Measurements from ENCODE around the gene RNF167. TPM values are rescaled to one million over a fixed set of nuclear protein-coding genes. Genes with fewer than 3 reads are reported as not detected.

The RNF167 gene
- total and polyA plus RNA-seq, 2 experiments from 2014 or later = 59.2 to 66.5 TPM

- peak overlapping the region; percentile 86 for H3K4me2 ChIP-seq
- H3K27me3 ChIP-seq = no peaks in the 10 kb centered on the region
- H3K9me2 ChIP-seq (replicated peaks; ENCODE audit: insufficient read depth) = no peaks in the 10 kb centered on the region
- no peak overlapping the region for H2AFZ ChIP-seq
- no peak overlapping the region for H3K4me3 ChIP-seq
- peaks cover 66% of the 10 kb centered on the region for H3K79me2 ChIP-seq
- DNase-seq (ENCODE audit: low spot score) = no peak
- peaks cover 21% of the 10 kb centered on the region for H4K20me1 ChIP-seq (ENCODE audit: insufficient read depth, poor library complexity, severe bottlenecking)
- no peaks in the 10 kb centered on the region for H3K36me3 ChIP-seq (replicated peaks; ENCODE audit: insufficient read depth, low read depth)
- no peak for TF ChIP-seq EZH2phosphoT487 (IDR thresholded peaks at IDR 0.05; ENCODE audit: low read depth, severe bottlenecking, unreplicated experiment)
- H3K4me1 ChIP-seq (ENCODE audit: insufficient read depth) = peaks cover 27% of the 10 kb centered on the region
- H3K9me3 ChIP-seq (ENCODE audit: low read depth) = no peaks in the 10 kb centered on the region
- H3K27ac ChIP-seq = peak overlapping the region; percentile 91
- 81% methylated on average over 8 of the region's 8 CpGs for WGBS (ENCODE audit: low lambda C conversion rate, missing lambda C conversion rate)
These were observed 4.6 kb downstream of the RNF167 start for GRCh38 chr17:4944554-4945175.

GRCh38 chr17:4945176-4945943 is 5.3 kb downstream of the RNF167 start:
- peak; percentile 82 for DNase-seq (ENCODE audit: low spot score)
- Histone ChIP-seq H3K4me1 (ENCODE audit: insufficient read depth) (peaks cover 31% of the 10 kb centered on the region), H3K36me3 (replicated peaks; ENCODE audit: insufficient read depth, low read depth) (no peaks in the 10 kb centered on the region), H3K9me2 (replicated peaks; ENCODE audit: insufficient read depth) (no peaks in the 10 kb centered on the region), H3K4me2 (peak overlapping the region; percentile 86), H3K27me3 (no peaks in the 10 kb centered on the region), H4K20me1 (ENCODE audit: insufficient read depth, poor library complexity, severe bottlenecking) (peaks cover 21% of the 10 kb centered on the region), H3K79me2 (peaks cover 66% of the 10 kb centered on the region), H2AFZ (no peak overlapping the region), H3K27ac (peak overlapping the region; percentile 100), H3K4me3 (no peak overlapping the region), H3K9me3 (ENCODE audit: low read depth) (no peaks in the 10 kb centered on the region)
- WGBS (ENCODE audit: low lambda C conversion rate, missing lambda C conversion rate) = 70% methylated on average over 7 of the region's 7 CpGs
- TF ChIP-seq CTCF (IDR thresholded peaks at IDR 0.05; ENCODE audit: poor library complexity) (no peak), EZH2 (IDR thresholded peaks at IDR 0.05; ENCODE audit: borderline replicate concordance) (no peak), EZH2phosphoT487 (IDR thresholded peaks at IDR 0.05; ENCODE audit: low read depth, severe bottlenecking, unreplicated experiment) (no peak)

- TF ChIP-seq EZH2 (IDR thresholded peaks at IDR 0.05; ENCODE audit: borderline replicate concordance) (no peak), CTCF (IDR thresholded peaks at IDR 0.05; ENCODE audit: poor library complexity) (no peak), EZH2phosphoT487 (IDR thresholded peaks at IDR 0.05; ENCODE audit: low read depth, severe bottlenecking, unreplicated experiment) (no peak)
- peak overlapping the region; percentile 86 for H3K4me2 ChIP-seq
- no peaks in the 10 kb centered on the region for H3K9me3 ChIP-seq (ENCODE audit: low read depth)
- no peaks in the 10 kb centered on the region for H3K36me3 ChIP-seq (replicated peaks; ENCODE audit: insufficient read depth, low read depth)
- H3K27ac ChIP-seq = peak overlapping the region; percentile 100
- H3K79me2 ChIP-seq = peaks cover 63% of the 10 kb centered on the region
- H3K27me3 ChIP-seq = no peaks in the 10 kb centered on the region
- H2AFZ ChIP-seq = no peak overlapping the region
- WGBS (ENCODE audit: low lambda C conversion rate, missing lambda C conversion rate) = 56% methylated on average over 4 of the region's 4 CpGs
- peaks cover 36% of the 10 kb centered on the region for H3K4me1 ChIP-seq (ENCODE audit: insufficient read depth)
- DNase-seq (ENCODE audit: low spot score) = no peak
- H4K20me1 ChIP-seq (ENCODE audit: insufficient read depth, poor library complexity, severe bottlenecking) = peaks cover 21% of the 10 kb centered on the region
- no peaks in the 10 kb centered on the region for H3K9me2 ChIP-seq (replicated peaks; ENCODE audit: insufficient read depth)
- H3K4me3 ChIP-seq = no peak overlapping the region
These were observed 5.8 kb downstream of the RNF167 start for GRCh38 chr17:4945944-4946280.

GRCh38 chr17:4946312-4946976 is 6.4 kb downstream of the RNF167 start:
- WGBS (ENCODE audit: low lambda C conversion rate, missing lambda C conversion rate) = 63% methylated on average over 16 of the region's 16 CpGs
- peaks cover 58% of the 10 kb centered on the region for H3K79me2 ChIP-seq
- no peaks in the 10 kb centered on the region for H3K36me3 ChIP-seq (replicated peaks; ENCODE audit: insufficient read depth, low read depth)
- H2AFZ ChIP-seq = no peak overlapping the region
- DNase-seq (ENCODE audit: low spot score) = no peak
- no peaks in the 10 kb centered on the region for H3K27me3 ChIP-seq
- no peaks in the 10 kb centered on the region for H3K9me3 ChIP-seq (ENCODE audit: low read depth)
- peaks cover 36% of the 10 kb centered on the region for H3K4me1 ChIP-seq (ENCODE audit: insufficient read depth)
- peak overlapping the region; percentile 91 for H3K4me3 ChIP-seq
- peak overlapping the region; percentile 100 for H3K27ac ChIP-seq
- TF ChIP-seq EZH2 (IDR thresholded peaks at IDR 0.05; ENCODE audit: borderline replicate concordance) (no peak), EZH2phosphoT487 (IDR thresholded peaks at IDR 0.05; ENCODE audit: low read depth, severe bottlenecking, unreplicated experiment) (no peak), CTCF (IDR thresholded peaks at IDR 0.05; ENCODE audit: poor library complexity) (no peak)
- H4K20me1 ChIP-seq (ENCODE audit: insufficient read depth, poor library complexity, severe bottlenecking) = peaks cover 21% of the 10 kb centered on the region
- no peaks in the 10 kb centered on the region for H3K9me2 ChIP-seq (replicated peaks; ENCODE audit: insufficient read depth)
- peak overlapping the region; percentile 86 for H3K4me2 ChIP-seq
